ENCODE measurements around the gene IER3. TPM values are rescaled to one million over a fixed set of nuclear protein-coding genes. Genes with fewer than 3 reads are reported as not detected.
A peak's percentile ranks its signal among the peaks of the same experiment; 100 is the strongest.

Gene IER3
- total and polyA plus RNA-seq, 9 of the 15 experiments (the other 6 are each of a cell fraction or from before 2014, with no cell fraction given) = 1.5 to 30.0 (median 11.5) TPM

DNA sequence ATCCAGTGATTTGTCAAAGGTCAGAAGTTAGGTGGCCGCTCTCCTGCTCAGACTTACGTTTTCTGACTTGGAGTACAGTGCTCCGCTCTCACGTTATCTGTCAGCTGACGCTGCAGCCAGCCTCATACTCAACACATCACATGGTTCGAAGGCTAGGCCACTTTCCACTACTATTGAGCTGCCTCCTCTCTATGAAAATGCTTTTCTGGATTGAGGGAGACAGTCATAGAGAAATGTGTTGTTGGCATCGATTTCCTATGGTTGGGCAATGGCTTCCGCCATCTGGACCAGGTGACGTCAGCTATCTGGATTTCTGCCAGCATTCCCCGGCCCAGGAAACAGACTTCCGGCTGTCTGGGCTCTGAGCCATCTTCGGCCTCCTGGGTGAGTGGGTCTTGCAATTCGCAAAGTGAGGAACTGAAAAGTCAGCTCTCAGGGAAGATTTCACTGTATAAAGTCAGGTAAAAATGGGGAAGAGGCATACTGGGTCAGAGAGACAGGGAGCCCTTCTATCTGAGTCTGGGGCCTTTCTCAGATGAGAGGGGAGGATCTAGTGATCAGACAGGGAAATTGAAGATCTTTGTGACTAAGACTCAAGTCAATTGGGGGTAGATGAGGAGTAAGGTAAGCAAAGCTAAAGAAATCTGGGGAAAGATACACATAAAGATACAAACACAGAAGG is 37.5 kb upstream of the IER3 start (continued):
- TF ChIP-seq SUPT5H (IDR thresholded peaks at IDR 0.05) (peak; percentile 69), TCF7 (IDR thresholded peaks at IDR 0.05; ENCODE audit: borderline replicate concordance) (no peak), YBX1 (IDR thresholded peaks at IDR 0.05) (no peak), STAG1 (CRISPR knock-in tag; IDR thresholded peaks at IDR 0.05; ENCODE audit: borderline replicate concordance) (no peak), HEY1 (CRISPR knock-in tag; IDR thresholded peaks at IDR 0.05; ENCODE audit: borderline replicate concordance) (0 out of 2 replicates have a peak, but pooled peaks have one; percentile 5), TEAD4 (IDR thresholded peaks at IDR 0.05; ENCODE audit: low read length) (peak; percentile 84), TEAD4 (CRISPR knock-in tag; IDR thresholded peaks at IDR 0.05; ENCODE audit: borderline replicate concordance) (no peak), CHCHD3 (CRISPR knock-in tag; IDR thresholded peaks at IDR 0.05) (no peak), ZBED1 (IDR thresholded peaks at IDR 0.05) (no peak), ZNF444 (CRISPR knock-in tag; IDR thresholded peaks at IDR 0.05) (peak; percentile 35; the same call in 1 of the 2 replicates), ZNF436 (CRISPR knock-in tag; IDR thresholded peaks at IDR 0.05) (no peak), FOXJ3 (CRISPR knock-in tag; IDR thresholded peaks at IDR 0.05) (no peak), JUND (IDR thresholded peaks at IDR 0.05; ENCODE audit: borderline replicate concordance, low read depth, low read length) (peak; percentile 99), JUND (tag; IDR thresholded peaks at IDR 0.05; ENCODE audit: borderline replicate concordance, low read depth, low read length) (peak; percentile 100), ZNF431 (CRISPR knock-in tag; IDR thresholded peaks at IDR 0.05) (no peak)
- TF ChIP-seq, protein P1, sequence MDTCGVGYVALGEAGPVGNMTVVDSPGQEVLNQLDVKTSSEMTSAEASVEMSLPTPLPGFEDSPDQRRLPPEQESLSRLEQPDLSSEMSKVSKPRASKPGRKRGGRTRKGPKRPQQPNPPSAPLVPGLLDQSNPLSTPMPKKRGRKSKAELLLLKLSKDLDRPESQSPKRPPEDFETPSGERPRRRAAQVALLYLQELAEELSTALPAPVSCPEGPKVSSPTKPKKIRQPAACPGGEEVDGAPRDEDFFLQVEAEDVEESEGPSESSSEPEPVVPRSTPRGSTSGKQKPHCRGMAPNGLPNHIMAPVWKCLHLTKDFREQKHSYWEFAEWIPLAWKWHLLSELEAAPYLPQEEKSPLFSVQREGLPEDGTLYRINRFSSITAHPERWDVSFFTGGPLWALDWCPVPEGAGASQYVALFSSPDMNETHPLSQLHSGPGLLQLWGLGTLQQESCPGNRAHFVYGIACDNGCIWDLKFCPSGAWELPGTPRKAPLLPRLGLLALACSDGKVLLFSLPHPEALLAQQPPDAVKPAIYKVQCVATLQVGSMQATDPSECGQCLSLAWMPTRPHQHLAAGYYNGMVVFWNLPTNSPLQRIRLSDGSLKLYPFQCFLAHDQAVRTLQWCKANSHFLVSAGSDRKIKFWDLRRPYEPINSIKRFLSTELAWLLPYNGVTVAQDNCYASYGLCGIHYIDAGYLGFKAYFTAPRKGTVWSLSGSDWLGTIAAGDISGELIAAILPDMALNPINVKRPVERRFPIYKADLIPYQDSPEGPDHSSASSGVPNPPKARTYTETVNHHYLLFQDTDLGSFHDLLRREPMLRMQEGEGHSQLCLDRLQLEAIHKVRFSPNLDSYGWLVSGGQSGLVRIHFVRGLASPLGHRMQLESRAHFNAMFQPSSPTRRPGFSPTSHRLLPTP (IDR thresholded peaks at IDR 0.05; ENCODE audit: borderline replicate concordance, extremely low read depth, insufficient read length) = no peak
- TF ChIP-seq, protein P2, sequence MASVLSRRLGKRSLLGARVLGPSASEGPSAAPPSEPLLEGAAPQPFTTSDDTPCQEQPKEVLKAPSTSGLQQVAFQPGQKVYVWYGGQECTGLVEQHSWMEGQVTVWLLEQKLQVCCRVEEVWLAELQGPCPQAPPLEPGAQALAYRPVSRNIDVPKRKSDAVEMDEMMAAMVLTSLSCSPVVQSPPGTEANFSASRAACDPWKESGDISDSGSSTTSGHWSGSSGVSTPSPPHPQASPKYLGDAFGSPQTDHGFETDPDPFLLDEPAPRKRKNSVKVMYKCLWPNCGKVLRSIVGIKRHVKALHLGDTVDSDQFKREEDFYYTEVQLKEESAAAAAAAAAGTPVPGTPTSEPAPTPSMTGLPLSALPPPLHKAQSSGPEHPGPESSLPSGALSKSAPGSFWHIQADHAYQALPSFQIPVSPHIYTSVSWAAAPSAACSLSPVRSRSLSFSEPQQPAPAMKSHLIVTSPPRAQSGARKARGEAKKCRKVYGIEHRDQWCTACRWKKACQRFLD (CRISPR knock-in tag; IDR thresholded peaks at IDR 0.05) = peak; percentile 92
- TF ChIP-seq, protein P3, sequence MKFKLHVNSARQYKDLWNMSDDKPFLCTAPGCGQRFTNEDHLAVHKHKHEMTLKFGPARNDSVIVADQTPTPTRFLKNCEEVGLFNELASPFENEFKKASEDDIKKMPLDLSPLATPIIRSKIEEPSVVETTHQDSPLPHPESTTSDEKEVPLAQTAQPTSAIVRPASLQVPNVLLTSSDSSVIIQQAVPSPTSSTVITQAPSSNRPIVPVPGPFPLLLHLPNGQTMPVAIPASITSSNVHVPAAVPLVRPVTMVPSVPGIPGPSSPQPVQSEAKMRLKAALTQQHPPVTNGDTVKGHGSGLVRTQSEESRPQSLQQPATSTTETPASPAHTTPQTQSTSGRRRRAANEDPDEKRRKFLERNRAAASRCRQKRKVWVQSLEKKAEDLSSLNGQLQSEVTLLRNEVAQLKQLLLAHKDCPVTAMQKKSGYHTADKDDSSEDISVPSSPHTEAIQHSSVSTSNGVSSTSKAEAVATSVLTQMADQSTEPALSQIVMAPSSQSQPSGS (CRISPR knock-in tag; IDR thresholded peaks at IDR 0.05) = peak; percentile 96
- TF ChIP-seq, protein P4, sequence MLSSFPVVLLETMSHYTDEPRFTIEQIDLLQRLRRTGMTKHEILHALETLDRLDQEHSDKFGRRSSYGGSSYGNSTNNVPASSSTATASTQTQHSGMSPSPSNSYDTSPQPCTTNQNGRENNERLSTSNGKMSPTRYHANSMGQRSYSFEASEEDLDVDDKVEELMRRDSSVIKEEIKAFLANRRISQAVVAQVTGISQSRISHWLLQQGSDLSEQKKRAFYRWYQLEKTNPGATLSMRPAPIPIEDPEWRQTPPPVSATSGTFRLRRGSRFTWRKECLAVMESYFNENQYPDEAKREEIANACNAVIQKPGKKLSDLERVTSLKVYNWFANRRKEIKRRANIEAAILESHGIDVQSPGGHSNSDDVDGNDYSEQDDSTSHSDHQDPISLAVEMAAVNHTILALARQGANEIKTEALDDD (IDR thresholded peaks at IDR 0.05) = no peak
- TF ChIP-seq, protein P5, sequence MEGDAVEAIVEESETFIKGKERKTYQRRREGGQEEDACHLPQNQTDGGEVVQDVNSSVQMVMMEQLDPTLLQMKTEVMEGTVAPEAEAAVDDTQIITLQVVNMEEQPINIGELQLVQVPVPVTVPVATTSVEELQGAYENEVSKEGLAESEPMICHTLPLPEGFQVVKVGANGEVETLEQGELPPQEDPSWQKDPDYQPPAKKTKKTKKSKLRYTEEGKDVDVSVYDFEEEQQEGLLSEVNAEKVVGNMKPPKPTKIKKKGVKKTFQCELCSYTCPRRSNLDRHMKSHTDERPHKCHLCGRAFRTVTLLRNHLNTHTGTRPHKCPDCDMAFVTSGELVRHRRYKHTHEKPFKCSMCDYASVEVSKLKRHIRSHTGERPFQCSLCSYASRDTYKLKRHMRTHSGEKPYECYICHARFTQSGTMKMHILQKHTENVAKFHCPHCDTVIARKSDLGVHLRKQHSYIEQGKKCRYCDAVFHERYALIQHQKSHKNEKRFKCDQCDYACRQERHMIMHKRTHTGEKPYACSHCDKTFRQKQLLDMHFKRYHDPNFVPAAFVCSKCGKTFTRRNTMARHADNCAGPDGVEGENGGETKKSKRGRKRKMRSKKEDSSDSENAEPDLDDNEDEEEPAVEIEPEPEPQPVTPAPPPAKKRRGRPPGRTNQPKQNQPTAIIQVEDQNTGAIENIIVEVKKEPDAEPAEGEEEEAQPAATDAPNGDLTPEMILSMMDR (IDR thresholded peaks at IDR 0.05 in 2 of 3, conservative IDR thresholded peaks at IDR 0.05 in 1 of 3; ENCODE audit: insufficient read depth in 2 of 3, low read depth in 1 of 3, low read length in 3 of 3) = no peak
